Upper lobe of left lung (tissue), 4 donors: ENCODE results near the gene SPTLC2.

ENCODE experiments used
- CTCF ChIP-seq, 6 experiments: fragments of 450-650 bp in 4 of 6; fragments of 200-600 bp in 2 of 6; sonication (generic) in 2 of 6; IDR thresholded peaks; one replicate each; pipeline ENCODE4 v1.5.1; 2016 to 2019; ENCODE audit warnings: antibody characterized with exemption in 6 of 6
- POLR2A ChIP-seq, 4 donors: fragments of 450-650 bp; IDR thresholded peaks; one replicate each; pipeline ENCODE4 v1.5.1; 2016 to 2017; ENCODE audit warnings: antibody characterized with exemption in 4 of 4, mild to moderate bottlenecking in 2 of 4
- POLR2AphosphoS5 ChIP-seq, 2 donors: sonication (generic); formaldehyde crosslinking; IDR thresholded peaks; one replicate each; pipeline ENCODE4 v1.5.1; 2017; ENCODE audit warnings: antibody characterized with exemption in 2 of 2

DNA sequence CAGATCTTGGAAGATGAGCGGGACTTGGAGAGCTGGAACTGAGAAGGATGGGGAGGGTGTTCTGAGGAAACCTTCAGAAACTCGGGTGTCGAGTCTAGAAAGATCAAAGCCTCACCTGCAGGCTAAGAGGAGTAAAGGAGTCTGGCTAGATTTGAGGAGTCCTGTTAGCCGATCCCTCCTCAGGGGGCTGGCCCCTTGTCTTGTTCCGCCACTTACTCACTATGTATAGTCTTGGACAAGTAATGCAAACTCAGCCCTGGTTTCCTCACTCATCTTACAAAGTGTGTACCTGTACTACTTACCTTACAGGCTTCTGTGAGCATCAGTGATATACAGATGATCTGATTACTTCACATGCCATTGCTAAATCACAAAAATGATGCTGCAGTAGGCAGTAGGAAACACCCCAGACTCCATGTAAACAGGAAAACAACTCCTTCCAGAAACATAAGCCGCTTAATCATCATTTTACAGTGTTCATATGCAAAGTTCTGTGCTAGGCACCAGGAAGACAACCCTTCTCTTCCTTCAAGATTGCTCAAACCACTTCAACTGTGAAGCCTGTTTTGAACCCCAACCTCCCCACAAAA, 2.0 kb upstream of the SPTLC2 start:
- no peak for TF ChIP-seq CTCF (IDR thresholded peaks at IDR 0.05)
- no peak for TF ChIP-seq POLR2A (IDR thresholded peaks at IDR 0.05)
- TF ChIP-seq POLR2AphosphoS5 (IDR thresholded peaks at IDR 0.05) = no peak
